H1 (cell line): ENCODE data around the gene PLCB3.

Source experiments
- RAD21 ChIP-seq, 2 experiments: IDR thresholded peaks in 1 of 2; conservative IDR thresholded peaks in 1 of 2; 2 replicates each; pipeline ENCODE4 v1.6.1; 2011; ENCODE audit warnings: low read depth in 2 of 2, low read length in 2 of 2, improper control_type of control experiment in 1 of 2, inconsistent platforms in 1 of 2, mild to moderate bottlenecking in 1 of 2, moderate library complexity in 1 of 2
- SIN3A ChIP-seq, 2 experiments: IDR thresholded peaks in 1 of 2; conservative IDR thresholded peaks in 1 of 2; 2 replicates each; pipeline ENCODE4 v1.6.1; 2011 to 2012; ENCODE audit warnings: low read length in 2 of 2, improper control_type of control experiment in 1 of 2, low read depth in 1 of 2, mild to moderate bottlenecking in 1 of 2
- TAF1 ChIP-seq: IDR thresholded peaks from 2 replicates; pipeline ENCODE4 v1.6.1; 2011; ENCODE audit warnings: mild to moderate bottlenecking, low read depth, low read length
- TF ChIP-seq, protein P1 (sequence below): IDR thresholded peaks from 2 replicates; pipeline ENCODE4 v1.6.1; 2011; ENCODE audit warnings: low read length, improper control_type of control experiment
- TF ChIP-seq, protein P2 (sequence below), 3 experiments: IDR thresholded peaks; 1 replicate in 2 of 3; 2 replicates in 1 of 3; pipeline versions ENCODE4 v1.5.1 to v1.6.1; 2011; ENCODE audit warnings: low read length in 3 of 3, mild to moderate bottlenecking in 3 of 3, inconsistent platforms in 2 of 3, low read depth in 1 of 3, moderate library complexity in 1 of 3; ENCODE audit not compliant: insufficient read depth in 1 of 3; ENCODE audit errors: control extremely low read depth in 1 of 3

DNA sequence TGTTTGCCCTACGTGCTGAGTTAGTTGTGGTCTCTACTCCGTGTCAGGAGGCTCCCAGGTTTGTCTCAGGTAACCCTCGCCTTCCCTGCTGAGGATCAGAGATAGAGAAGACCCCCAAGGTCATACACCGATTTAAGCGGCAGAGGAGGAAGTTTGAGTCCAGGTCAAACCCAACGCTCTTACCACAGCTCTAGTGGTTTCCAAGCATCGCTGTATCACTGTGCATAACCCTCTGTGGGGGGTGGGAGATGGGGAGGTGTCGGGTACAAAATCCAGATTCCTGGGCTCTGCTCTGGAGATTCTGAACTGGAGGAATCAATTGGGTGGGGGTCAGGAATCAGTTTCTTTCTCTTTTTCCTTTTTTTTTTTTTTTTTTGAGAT is 20.4 kb upstream of the PLCB3 start:
- TF ChIP-seq, protein P1, sequence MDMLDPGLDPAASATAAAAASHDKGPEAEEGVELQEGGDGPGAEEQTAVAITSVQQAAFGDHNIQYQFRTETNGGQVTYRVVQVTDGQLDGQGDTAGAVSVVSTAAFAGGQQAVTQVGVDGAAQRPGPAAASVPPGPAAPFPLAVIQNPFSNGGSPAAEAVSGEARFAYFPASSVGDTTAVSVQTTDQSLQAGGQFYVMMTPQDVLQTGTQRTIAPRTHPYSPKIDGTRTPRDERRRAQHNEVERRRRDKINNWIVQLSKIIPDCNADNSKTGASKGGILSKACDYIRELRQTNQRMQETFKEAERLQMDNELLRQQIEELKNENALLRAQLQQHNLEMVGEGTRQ: no peak
- TF ChIP-seq, protein P2, sequence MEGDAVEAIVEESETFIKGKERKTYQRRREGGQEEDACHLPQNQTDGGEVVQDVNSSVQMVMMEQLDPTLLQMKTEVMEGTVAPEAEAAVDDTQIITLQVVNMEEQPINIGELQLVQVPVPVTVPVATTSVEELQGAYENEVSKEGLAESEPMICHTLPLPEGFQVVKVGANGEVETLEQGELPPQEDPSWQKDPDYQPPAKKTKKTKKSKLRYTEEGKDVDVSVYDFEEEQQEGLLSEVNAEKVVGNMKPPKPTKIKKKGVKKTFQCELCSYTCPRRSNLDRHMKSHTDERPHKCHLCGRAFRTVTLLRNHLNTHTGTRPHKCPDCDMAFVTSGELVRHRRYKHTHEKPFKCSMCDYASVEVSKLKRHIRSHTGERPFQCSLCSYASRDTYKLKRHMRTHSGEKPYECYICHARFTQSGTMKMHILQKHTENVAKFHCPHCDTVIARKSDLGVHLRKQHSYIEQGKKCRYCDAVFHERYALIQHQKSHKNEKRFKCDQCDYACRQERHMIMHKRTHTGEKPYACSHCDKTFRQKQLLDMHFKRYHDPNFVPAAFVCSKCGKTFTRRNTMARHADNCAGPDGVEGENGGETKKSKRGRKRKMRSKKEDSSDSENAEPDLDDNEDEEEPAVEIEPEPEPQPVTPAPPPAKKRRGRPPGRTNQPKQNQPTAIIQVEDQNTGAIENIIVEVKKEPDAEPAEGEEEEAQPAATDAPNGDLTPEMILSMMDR (IDR thresholded peaks at IDR 0.05; ENCODE audit: control extremely low read depth in 1 of 3, insufficient read depth in 1 of 3, low read depth in 1 of 3, low read length in 3 of 3): no peak
- TF ChIP-seq TAF1 (no peak), SIN3A (conservative IDR thresholded peaks at IDR 0.05 in 1 of 2, IDR thresholded peaks at IDR 0.05 in 1 of 2; ENCODE audit: low read depth in 1 of 2, low read length in 2 of 2) (no peak), RAD21 (IDR thresholded peaks at IDR 0.05 in 1 of 2, conservative IDR thresholded peaks at IDR 0.05 in 1 of 2; ENCODE audit: low read depth in 2 of 2, low read length in 2 of 2) (no peak)
